Measurements from ENCODE around the gene PAIP1.
A peak's percentile ranks its signal among the peaks of the same experiment; 100 is the strongest.

The PAIP1 gene

GRCh38 chr5:43520615-43521014 lies 36.3 kb downstream of the PAIP1 start:
- Histone ChIP-seq H3K4me2 (ENCODE audit: low read length) (no peak overlapping the region), H3K36me3 (replicated peaks; ENCODE audit: low read depth, low read length) (peaks cover 10% of the 10 kb centered on the region), H4K20me1 (ENCODE audit: insufficient read depth, low read length) (no peaks in the 10 kb centered on the region), H3K9ac (ENCODE audit: low read length) (no peak overlapping the region), H3K4me1 (ENCODE audit: low read length) (peaks cover 3% of the 10 kb centered on the region), H2AFZ (ENCODE audit: low read depth, low read length) (no peak overlapping the region), H3K9me3 (ENCODE audit: insufficient read depth, low read length) (no peaks in the 10 kb centered on the region), H3K27ac (ENCODE audit: low read length) (no peak overlapping the region), H3K27me3 (ENCODE audit: low read depth, low read length) (no peaks in the 10 kb centered on the region), H3K79me2 (ENCODE audit: low read length) (no peaks in the 10 kb centered on the region), H3K4me3 (ENCODE audit: low read length) (no peak overlapping the region)
- no peak for TF ChIP-seq EZH2phosphoT487 (IDR thresholded peaks at IDR 0.05; ENCODE audit: low read depth)
- TF ChIP-seq CTCF (IDR thresholded peaks at IDR 0.05; ENCODE audit: low read depth, low read length) = no peak

- Histone ChIP-seq H3K4me3 (ENCODE audit: low read length) (peak overlapping the region; percentile 87), H3K79me2 (ENCODE audit: low read length) (peaks cover 25% of the 10 kb centered on the region), H3K4me1 (ENCODE audit: low read length) (peaks cover 14% of the 10 kb centered on the region)
These were observed 41.2 kb downstream of the PAIP1 start for GRCh38 chr5:43515678-43516048.

GRCh38 chr5:43514816-43515677 lies 41.8 kb downstream of the PAIP1 start, which contains the start of gene C5orf34:
C5orf34 (minus strand) TSS chr5:43515148; CDS start chr5:43509339, 5,809 bp downstream.
- H3K27ac ChIP-seq (ENCODE audit: low read length) = peak within 1 kb of the TSS; percentile 80
- no peaks in the 10 kb centered on the region for H3K27me3 ChIP-seq (ENCODE audit: low read depth, low read length)
- H3K79me2 ChIP-seq (ENCODE audit: low read length) = peaks cover 25% of the 10 kb centered on the region
- H3K4me1 ChIP-seq (ENCODE audit: low read length) = peaks cover 14% of the 10 kb centered on the region
- peaks cover 5% of the 10 kb centered on the region for H3K36me3 ChIP-seq (replicated peaks; ENCODE audit: low read depth, low read length)
- peak within 1 kb of the TSS; percentile 97 for H3K4me2 ChIP-seq (ENCODE audit: low read length)
- TF ChIP-seq CTCF (IDR thresholded peaks at IDR 0.05; ENCODE audit: low read depth, low read length) (no peak), EZH2phosphoT487 (IDR thresholded peaks at IDR 0.05; ENCODE audit: low read depth) (no peak)
- peak within 1 kb of the TSS; percentile 87 for H3K4me3 ChIP-seq (ENCODE audit: low read length)
- H4K20me1 ChIP-seq (ENCODE audit: insufficient read depth, low read length) = no peaks in the 10 kb centered on the region
- H3K9me3 ChIP-seq (ENCODE audit: insufficient read depth, low read length) = no peaks in the 10 kb centered on the region
- peak within 1 kb of the TSS; percentile 89 for H2AFZ ChIP-seq (ENCODE audit: low read depth, low read length)
- peak within 1 kb of the TSS; percentile 83 for H3K9ac ChIP-seq (ENCODE audit: low read length)

More at GRCh38 chr5:43515678-43516048, 41.2 kb downstream of the PAIP1 start:
- H3K27me3 ChIP-seq (ENCODE audit: low read depth, low read length) = no peaks in the 10 kb centered on the region
- no peaks in the 10 kb centered on the region for H3K9me3 ChIP-seq (ENCODE audit: insufficient read depth, low read length)
- 0 out of 2 replicates have a peak overlapping the region, but pooled peaks have one; percentile 80 for H3K27ac ChIP-seq (ENCODE audit: low read length)
- peaks cover 5% of the 10 kb centered on the region for H3K36me3 ChIP-seq (replicated peaks; ENCODE audit: low read depth, low read length)
- peak overlapping the region; percentile 89; the same call in 1 of the 2 replicates for H2AFZ ChIP-seq (ENCODE audit: low read depth, low read length)
- H3K4me2 ChIP-seq (ENCODE audit: low read length) = peak overlapping the region; percentile 95
- H3K9ac ChIP-seq (ENCODE audit: low read length) = peak overlapping the region; percentile 83
- TF ChIP-seq CTCF (IDR thresholded peaks at IDR 0.05; ENCODE audit: low read depth, low read length) = no peak
- no peak for TF ChIP-seq EZH2phosphoT487 (IDR thresholded peaks at IDR 0.05; ENCODE audit: low read depth)
- H4K20me1 ChIP-seq (ENCODE audit: insufficient read depth, low read length) = no peaks in the 10 kb centered on the region

- peak overlapping the region; percentile 97 for H3K4me2 ChIP-seq (ENCODE audit: low read length)
- no peaks in the 10 kb centered on the region for H3K9me3 ChIP-seq (ENCODE audit: insufficient read depth, low read length)
- peaks cover 5% of the 10 kb centered on the region for H3K36me3 ChIP-seq (replicated peaks; ENCODE audit: low read depth, low read length)
- H3K27ac ChIP-seq (ENCODE audit: low read length) = peak overlapping the region; percentile 80
- H3K4me3 ChIP-seq (ENCODE audit: low read length) = peak overlapping the region; percentile 87
- no peaks in the 10 kb centered on the region for H4K20me1 ChIP-seq (ENCODE audit: insufficient read depth, low read length)
- TF ChIP-seq EZH2phosphoT487 (IDR thresholded peaks at IDR 0.05; ENCODE audit: low read depth) = no peak
- TF ChIP-seq CTCF (IDR thresholded peaks at IDR 0.05; ENCODE audit: low read depth, low read length) = no peak
- peaks cover 14% of the 10 kb centered on the region for H3K4me1 ChIP-seq (ENCODE audit: low read length)
- H3K27me3 ChIP-seq (ENCODE audit: low read depth, low read length) = no peaks in the 10 kb centered on the region
- H3K9ac ChIP-seq (ENCODE audit: low read length) = peak overlapping the region; percentile 83
- H3K79me2 ChIP-seq (ENCODE audit: low read length) = peaks cover 25% of the 10 kb centered on the region
- peak overlapping the region; percentile 39 for H2AFZ ChIP-seq (ENCODE audit: low read depth, low read length)
These were observed 42.4 kb downstream of the PAIP1 start for GRCh38 chr5:43514471-43514815.
